Astrocyte (in vitro differentiated cells and primary cell): ENCODE data around the gene MMP12.

Source experiments
- CTCF ChIP-seq: IDR thresholded peaks from 2 replicates; pipeline ENCODE4 v1.5.1; 2011; ENCODE audit warnings: low read depth, mild to moderate bottlenecking, inconsistent platforms, low read length, moderate library complexity; ENCODE audit not compliant: insufficient read depth
- EZH2 ChIP-seq: IDR thresholded peaks from 2 replicates; pipeline ENCODE4 v1.6.1; 2012; ENCODE audit warnings: mild to moderate bottlenecking, low read length, inconsistent platforms; ENCODE audit not compliant: insufficient read depth

GRCh38 chr11:102824556-102824955, 50.2 kb downstream of the MMP12 start:
- no peak for TF ChIP-seq CTCF
- TF ChIP-seq EZH2 = no peak
